Stimulated activated CD8-positive, alpha-beta memory T cell treated with anti-CD3 and anti-CD28 coated beads, Interleukin-2, amount 100 ng/mL, for 48 hours (primary cell): Measurements from ENCODE around the gene CFDP1.
A peak's percentile ranks its signal among the peaks of the same experiment; 100 is the strongest.

Experiments used
- DNase-seq, 2 donors: peaks; one replicate each; pipeline ENCODE4 v3.0.0-alpha.2; 2020; ENCODE audit warnings: low read depth in 2 of 2

Gene CFDP1

DNA sequence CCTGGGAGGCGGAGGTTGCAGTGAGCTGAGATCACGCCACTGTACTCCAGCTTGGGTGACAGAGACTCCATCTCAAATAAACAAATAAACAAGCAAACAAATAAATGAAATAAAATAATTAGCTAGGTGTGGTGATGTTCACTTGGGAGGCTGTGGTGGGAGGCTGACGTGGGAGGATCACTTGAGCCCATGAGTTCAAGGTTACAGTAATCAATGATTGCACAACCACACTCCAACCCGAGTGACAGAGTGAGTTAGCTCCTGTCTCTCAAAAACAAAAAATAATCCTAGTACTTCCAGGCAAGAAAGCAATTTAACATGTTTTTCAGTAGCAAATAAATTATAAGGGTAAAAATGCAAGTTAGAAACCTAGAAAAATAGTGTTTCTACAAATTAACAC, 26.4 kb downstream of the CFDP1 start:
- no peak for DNase-seq

DNA sequence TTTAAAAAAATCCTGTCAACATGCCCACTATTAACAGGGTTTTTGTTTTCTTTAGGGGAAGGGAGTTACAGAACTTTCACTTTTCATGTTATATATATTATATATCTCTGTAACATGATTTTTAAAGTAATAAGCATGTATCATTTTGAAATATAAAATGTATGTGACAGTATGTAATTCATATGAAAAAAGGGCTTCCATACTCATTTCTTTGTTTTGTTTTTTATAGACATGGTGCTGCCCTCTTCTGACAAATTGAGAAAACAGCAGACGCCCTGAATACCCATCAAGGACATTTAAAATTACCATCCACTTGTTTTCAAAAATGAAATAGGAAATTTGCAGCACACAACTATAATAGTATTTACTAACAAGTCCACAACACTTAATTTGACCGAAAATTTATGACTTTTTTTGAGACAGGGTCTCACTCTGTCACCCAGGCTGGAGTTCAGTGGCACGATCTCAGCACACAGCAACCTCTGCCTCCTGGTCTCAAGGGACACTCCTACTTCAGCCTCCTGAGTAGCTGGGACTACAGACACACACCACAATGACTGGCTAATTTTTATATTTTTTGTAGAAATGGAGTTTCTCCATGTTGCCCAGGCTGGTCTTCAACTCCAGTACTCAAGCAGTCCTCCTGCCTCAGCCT, 30.4 kb downstream of the CFDP1 start:
- DNase-seq = no peak

DNA sequence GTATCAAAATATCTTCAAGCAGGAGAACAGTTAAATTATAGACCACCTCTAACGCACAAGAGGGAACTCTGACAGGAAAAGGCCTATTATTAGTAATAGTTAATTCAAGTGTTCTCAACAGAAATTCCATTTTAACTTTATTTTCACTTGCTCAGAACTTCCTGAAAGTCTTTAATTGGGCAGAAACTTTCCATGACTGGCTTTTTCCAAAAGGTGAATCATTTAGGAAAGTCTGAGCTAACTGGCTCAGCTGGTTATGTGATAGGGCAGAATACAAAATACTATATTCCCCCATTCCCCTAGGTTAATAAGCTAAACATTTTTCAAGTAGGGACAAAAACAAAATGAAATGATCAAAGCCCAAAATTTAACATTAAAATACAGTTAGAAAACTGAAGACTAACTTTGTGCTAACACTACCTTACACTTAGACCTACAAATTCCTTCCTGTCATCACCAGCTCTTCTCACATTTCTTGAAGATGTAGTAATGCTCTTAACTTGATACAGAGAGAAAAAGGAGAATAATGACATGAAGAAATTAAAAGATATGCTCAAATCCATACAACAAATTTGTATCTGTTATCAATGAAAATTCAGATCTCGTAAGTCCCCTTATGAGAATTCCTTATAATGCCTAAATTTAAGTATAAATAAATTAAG, 31.0 kb downstream of the CFDP1 start:
- no peak for DNase-seq

DNA sequence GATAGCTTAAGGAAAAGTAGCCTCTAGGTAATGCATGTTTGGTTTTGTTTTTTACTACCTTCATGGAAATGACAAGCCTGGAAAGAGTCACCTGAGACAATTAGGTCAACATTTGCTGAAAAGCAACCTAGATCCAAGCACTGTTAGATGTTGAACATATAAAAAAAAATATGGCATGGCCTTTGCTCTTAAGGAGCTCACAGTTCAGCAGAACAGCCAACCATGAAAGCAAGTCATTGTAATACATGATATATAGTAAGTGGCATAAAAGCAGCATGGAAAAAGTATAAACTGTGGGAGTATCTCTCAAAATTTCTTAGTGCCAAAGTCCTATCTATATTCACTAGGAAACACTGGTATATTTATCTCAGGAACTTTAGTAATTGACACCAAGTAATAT, 31.6 kb downstream of the CFDP1 start:
- no peak for DNase-seq

DNA sequence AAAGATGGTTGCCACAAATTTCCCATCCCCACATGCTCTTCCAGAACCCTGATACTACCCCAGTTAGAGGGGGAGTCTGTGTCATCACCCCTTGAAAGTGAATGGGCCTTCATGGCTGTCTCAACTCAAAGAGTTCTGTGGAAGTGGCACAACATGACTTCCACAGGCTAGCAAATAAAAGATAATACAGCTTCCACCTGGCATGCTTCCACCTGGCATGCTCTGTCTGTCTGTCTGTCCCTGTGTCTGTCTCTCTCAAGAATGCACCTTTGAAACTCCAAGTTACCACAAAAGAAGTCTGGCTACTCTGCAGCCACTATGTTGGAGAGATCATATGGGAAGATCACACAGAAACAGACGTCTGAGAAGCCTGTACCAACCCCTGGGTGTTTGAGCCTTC, 35.0 kb downstream of the CFDP1 start:
- DNase-seq = no peak

DNA sequence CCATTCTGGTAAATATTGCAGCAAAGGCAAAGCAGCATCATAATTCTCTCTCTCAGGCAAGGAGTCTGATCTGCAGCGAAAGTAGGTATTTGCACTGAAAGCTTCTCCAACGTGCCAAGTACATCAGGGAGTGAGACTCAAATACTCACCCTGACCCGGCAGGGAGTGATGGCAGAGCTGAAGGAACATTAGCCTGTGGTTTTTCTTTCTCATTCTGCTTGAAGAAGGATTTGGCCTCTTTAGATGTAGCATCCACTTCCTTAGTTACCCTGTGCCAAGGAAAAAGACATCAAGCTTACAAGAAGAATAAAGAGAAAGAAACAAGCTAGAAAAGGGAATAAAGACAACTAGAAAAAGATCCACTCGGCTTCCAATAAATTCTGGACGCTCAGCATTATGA, 38.4 kb downstream of the CFDP1 start:
- DNase-seq = no peak

DNA sequence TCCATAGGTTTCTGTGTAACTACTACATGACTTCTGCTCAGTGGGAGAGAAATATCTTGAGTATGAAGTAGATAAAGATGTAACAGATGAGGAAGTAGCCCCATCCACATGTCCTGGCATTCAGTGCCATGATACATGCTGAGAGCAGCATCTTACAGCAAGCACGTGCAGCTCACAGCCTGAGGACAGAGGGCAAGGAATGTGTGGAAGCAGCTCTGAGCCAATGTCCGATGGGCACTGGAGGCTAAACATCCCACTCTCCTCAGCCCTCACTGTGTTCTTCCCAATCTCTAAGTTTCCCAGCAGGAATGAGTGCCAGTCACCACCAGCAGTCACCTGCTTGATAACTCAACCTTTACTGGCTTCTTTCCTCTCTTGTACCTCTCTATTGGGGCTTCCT, 40.4 kb downstream of the CFDP1 start:
- DNase-seq = no peak

DNA sequence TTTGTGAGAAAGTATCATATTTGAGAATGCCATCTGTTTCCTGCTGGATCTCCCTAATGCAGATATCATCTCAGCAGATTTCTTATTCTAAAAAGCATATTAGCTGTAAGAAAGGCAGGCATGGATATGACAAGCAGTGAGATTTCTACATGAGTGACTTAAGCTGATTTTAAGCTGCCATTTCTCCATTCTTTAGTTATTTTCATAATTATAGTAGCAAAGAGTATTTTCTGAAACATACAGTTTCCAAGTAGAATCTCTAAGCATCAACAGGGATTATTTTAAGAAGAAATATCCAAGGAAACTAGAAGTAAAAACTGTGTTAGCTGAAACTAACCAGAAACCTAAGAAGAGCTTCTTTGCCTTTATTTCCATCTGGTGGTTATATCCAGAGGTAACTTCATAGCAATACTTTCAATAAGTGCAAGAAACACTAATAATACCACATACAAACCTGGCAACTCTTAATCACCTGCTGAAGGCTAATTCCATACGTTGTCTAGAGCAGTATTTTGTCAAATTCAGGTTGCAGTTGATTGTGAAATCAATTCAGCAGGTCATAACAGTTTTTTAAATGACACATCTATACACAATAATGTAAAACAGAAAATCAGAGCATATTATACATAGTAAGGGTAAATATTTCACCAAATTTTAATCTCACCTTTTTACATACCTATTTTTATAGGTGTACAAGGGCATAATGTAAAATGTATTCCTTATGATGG, 42.2 kb downstream of the CFDP1 start:
- DNase-seq = no peak

DNA sequence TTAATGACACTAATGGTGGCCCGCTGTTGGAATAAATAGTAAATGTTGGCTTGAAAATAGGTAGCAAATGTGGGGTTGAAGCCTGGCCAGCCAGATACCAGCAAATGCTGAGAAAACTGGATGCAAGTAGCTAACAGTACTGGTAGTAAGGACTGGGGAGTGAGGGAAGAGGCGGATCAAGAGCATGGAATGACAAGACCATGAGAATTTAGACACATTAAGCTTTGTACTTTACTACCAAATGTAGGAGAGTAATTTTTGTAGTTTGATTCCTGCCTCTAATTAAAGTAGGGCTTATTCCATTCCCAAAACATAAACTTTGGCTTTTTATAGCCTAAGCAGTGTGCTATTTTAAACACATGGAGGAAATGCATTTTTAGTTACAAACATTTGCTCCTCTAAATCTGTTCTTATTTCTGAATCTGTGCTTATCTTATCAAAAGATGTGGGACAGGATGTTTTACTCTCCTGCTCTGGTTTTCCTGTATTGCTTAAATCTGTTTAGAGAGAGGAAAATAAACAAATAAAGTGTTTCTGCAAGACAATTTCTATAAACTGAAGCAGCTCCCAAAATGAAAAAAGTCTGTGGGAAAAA, 44.1 kb downstream of the CFDP1 start:
- no peak for DNase-seq

DNA sequence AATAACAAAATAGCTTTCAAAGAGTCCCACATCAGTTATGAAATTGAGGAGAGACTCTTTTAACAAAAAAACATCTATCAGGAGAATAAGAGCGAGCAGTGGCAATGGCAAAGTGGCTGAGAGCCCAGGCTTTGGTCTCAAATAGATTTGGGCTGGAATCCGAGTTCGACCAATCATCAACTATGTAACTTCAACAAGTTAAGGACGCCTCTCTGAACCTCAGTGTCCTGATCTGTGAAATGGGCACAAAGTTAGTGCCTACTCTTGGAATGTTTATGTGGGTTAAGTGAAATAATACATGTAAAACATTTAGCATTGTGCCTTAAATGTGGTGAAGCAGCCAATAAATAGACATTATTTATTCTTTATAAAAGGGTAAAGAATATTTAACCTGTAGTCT, 45.4 kb downstream of the CFDP1 start:
- no peak for DNase-seq

DNA sequence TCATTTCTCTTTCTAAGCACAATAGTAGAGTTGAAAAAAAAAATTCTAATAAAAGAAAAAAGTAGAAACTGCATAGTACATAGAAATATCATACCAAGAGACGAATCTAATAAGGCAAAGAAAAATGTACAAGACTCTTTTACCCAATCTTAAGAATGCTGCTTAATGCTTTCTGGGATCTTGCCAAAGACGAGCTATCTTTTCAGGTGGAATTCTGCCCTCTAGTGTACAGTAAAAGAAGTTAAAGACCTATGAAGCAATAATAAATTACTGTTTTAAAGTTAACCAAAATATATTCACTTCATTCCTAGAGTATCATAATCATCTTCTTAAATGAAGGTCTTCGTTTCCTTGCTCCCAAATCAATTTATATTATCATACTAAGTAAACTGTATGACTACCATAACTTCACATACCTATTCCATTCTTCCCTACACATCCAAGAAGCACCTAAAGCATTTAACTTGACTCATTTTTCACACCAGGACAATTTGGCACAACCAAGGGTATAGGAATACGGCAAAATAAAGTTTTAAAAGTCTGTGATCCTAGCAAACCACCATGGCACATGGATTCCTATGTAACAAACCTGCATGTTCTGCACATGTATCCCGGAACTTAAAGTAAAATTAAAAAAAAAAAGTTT, 47.7 kb downstream of the CFDP1 start:
- no peak for DNase-seq

DNA sequence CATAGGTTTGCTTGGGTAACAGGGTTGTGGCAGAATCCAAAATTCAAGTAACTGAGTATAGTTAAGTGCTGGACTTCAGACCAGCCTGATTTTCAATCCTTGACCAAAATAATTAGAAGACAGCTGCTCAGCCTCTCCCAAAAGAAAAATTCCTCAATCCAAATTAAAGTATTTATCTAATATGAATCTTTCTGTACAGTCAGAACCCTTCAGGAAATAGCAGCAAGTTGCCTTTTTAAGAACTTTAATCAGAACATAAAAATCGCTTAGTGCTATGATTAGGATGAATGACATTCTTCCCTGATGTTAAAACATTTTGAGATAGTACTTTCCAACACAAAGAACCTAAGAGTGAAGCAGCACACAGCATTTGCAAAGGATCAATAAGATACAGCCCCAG, 50.2 kb downstream of the CFDP1 start:
- DNase-seq = no peak

DNA sequence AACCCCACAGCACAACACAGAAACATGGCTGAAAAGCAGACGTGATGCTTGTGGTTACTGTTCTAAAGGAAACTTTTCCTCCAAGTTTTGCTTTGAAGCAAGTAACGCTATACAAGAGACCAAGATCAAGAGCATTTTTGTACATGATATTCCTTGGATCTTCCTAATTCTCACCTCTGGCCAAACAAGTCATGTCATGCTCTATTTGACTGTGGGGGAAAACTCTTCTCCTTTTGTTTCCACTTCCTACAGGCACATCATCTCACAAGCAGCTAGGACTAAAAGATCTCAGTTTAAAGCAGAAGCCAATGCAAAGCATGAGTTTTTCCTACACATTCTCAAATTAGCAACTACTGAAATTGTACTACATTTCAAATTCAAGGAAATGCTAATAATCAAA, 50.7 kb downstream of the CFDP1 start:
- no peak for DNase-seq

DNA sequence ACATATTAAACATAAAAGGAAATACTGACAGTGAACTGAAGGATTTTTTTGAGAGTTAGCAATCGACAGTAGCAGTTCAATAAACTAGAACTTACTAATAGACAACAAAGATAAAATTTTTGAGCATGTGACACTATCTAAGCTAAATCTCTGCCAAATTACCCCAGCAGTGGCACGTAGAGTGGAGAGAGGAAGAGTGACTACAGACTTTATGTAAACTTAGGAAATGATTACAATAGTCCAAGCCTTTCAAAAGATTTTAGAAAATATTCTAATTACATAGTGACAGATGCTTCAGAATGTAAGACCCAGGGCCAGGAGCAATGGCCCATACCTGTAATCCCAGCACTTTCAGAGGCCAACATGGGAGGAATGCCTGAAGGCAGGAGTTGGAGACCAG, 52.4 kb downstream of the CFDP1 start:
- DNase-seq = no peak

DNA sequence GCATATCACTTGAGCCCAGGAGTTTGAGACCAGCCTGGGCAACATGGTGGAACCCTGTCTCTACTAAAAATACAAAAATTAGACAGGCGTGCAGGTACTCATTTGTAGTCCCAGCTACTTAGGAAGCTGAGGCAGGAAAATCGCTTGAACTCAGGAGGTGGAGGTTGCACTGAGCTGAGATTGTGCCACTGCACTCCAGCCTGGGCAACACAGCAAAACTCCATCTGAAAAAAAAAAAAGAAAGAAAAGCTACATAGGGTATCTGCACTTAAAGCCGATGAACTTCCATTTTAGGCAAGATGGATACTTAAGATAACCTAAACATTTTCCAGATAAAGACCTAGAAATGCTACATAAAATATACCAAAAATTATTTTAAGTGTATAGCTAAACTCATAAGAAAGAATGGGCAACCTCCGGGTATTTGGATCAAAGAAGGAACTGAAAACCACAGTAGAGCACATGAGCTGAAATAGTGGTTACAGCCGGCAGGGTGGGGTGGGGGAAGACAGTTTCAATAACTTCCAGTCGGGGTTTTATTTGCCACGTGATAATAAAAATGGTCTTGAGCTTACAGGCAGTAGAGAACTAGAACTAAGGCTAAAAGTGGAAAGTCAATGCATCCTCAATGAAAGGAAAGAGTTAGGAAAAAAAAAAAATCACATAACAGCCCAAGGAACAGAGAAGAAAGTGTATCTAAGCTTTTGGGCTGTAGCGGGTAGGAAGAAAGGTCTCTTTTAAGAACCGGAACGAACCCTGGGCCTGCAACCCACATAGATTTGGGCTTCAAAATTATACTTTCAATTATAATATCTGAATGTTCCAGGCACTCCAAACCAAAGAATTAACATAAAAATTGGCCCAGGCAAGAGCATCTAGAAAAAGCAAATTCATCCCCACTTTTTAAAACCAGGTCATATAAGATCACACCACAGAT, 53.1 kb downstream of the CFDP1 start:
- DNase-seq = peak; percentile 14 to 26

DNA sequence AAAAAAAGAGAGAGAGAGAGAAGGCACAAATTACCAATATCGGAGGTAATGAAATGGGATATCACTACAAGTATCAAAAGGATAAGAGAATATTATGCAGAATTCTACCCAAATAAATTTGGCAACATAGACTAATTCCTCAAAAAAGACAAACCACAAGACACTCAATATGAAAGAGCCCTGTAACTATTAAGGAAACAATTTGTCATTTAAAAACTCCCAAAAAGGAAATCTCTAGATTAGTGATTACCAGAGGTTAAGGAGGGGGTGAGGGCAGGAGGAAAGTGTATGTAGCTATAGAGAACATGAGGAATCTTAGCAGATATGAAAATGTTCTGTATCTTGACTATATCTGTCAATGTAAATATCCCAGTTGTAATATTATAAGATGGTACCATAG, 54.0 kb downstream of the CFDP1 start:
- no peak for DNase-seq

DNA sequence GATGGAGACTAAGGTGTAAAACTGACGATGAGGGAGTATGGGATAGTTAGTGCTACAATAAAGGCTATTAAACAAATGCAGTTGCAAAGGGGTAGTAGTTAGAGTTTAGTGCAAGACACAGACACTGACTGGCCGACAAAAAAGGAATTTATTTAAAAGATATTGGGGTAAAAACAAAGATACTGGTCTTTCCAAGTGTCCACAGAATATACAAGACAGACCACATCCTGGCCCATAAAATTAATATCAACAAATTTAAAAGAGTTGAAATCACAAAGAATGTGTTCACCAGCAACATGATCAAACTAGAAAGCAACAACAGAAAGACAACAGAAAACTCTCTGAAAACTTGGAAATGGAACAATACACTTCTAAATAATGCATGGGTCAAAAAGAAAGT, 54.7 kb downstream of the CFDP1 start:
- no peak for DNase-seq

DNA sequence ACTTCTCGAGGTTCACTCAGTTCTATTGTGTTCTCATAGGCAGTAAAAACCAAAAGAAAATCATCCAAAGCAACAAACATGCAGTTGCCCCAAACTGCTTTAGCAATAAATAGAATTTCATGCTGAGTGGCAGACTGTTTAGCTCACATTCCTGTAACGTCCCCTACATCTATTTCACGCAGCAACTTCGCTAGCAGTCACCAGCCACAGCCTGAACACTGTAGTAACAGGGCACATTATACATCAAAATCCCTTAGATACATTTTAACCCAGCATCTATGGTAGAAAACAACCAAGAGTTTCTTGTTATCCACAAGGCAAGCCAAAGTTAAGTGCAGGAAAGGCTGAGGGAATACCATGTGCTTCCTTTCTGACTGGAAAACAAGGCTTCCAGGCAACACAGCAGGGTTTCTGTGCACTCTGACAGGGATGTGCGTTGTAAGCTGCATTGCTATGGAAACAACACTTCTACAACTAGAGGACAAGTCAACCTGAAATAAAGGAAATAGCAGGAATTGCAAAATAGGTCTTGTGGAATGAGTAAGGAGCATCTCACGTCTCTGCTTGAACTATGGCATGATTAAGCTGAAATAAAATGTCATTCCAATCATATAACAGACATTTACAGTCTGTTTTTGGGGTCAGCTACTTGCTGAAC, 55.4 kb downstream of the CFDP1 start:
- no peak for DNase-seq

DNA sequence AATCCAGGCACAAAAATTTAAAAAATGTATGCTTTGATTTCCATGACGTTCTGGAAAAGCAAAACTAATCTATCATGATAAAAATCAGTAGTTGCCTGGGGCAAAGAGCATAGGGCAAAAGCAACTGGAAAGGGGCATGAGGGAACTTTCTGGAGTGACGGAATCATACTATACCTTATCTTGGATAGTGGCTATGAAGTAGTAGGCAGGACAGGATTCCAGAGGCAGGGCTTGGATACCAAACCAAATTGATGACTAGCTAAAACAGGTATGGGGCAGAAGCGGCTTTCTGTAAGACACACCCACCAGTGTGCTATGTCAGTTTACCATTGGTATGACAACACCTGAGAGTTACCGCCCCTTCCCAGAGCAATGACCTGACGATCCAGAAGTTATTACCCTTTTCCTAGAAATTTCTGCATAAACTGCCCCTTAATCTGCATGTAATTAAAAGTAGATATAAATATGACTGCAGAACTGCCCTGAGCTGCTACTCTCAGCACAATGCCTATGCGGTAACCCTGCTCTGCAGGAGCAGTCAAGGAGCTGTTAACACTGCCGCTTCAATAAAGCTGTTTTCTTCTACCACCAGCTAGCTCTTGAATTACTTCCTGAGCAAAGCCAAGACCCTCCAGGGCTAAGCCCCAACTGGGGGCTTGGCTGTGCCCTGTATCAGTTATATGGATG, 56.7 kb downstream of the CFDP1 start:
- no peak for DNase-seq

DNA sequence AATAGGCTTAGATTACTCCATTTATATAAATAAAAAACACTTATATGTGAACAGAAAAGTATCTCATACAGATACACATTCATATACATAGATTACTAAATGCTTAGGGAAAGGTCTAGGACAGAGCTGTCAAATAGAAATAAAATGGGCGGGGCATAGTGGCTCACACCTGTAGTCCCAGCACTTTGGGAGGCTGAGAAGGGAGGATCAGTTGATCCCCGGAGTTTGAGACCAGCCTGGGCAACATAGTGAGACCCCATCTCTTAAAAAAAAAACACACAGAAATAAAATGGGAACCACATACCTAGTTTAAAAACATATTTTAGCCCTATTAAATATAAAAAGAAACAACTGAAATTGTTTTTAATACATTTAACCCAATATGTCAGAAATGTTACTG, 58.9 kb downstream of the CFDP1 start:
- no peak for DNase-seq
